Endothelial cell of umbilical vein (primary cell): Measurements from ENCODE around the gene NOD1. TPM values are rescaled to one million over a fixed set of nuclear protein-coding genes. Genes with fewer than 3 reads are reported as not detected.

Experiments used
- BruUV-seq: library from RNA; stranded (reverse); fragments of 400-500 nt; replicated peaks from 2 replicates; lab custom pipeline; 2021; lab: Mats Ljungman, UMichigan
- CTCF ChIA-PET: fragments of 300-600, 350-600 bp; sonication (Branson Sonifier 250); formaldehyde crosslinking; loops from one replicate; lab custom pipeline; 2021; ENCODE audit warnings: antibody characterized with exemption, inconsistent platforms; lab: Charles Lee
- POLR2A ChIA-PET: fragments of 300-600, 350-600 bp; sonication (Branson Sonifier 250); formaldehyde crosslinking; loops from one replicate; lab custom pipeline; 2021; ENCODE audit warnings: antibody characterized with exemption, inconsistent platforms; lab: Charles Lee
- DNase-seq: peaks from one replicate; pipeline ENCODE4 v3.0.0-alpha.2; 2011; ENCODE audit warnings: low read depth, low spot score
- FAIRE-seq: peaks from 2 replicates; lab custom pipeline; 2011; peaks lifted over from hg19 to GRCh38; lab: Jason Lieb, UNC
- H2AFZ ChIP-seq: 2 replicates; pipeline ENCODE4 v1.6.0; 2012; ENCODE audit warnings: low read depth, low read length, control low read depth, inconsistent platforms
- H3K27ac ChIP-seq: 2 replicates; pipeline ENCODE4 v1.5.1; 2011; ENCODE audit warnings: low read depth, mild to moderate bottlenecking, control low read depth, low read length, moderate library complexity; ENCODE audit not compliant: insufficient read depth
- H3K27me3 ChIP-seq, 2 experiments: 2 replicates each; pipeline versions ENCODE4 v1.6.0 to v1.6.1; 2011; ENCODE audit warnings: low read length in 2 of 2, mixed read lengths in 1 of 2; ENCODE audit not compliant: control insufficient read depth in 2 of 2, insufficient read depth in 2 of 2
- H3K36me3 ChIP-seq, 2 experiments: 2 replicates in 1 of 2; 3 replicates in 1 of 2; pipeline ENCODE4 v1.5.1; 2011; ENCODE audit warnings: low read length in 2 of 2, mild to moderate bottlenecking in 1 of 2, moderate library complexity in 1 of 2; ENCODE audit not compliant: control insufficient read depth in 2 of 2, insufficient read depth in 2 of 2; ENCODE audit errors: extremely low read depth in 1 of 2
- H3K4me1 ChIP-seq: 3 replicates; pipeline ENCODE4 v1.5.1; 2011; ENCODE audit warnings: mild to moderate bottlenecking, low read length; ENCODE audit not compliant: control insufficient read depth, insufficient read depth; ENCODE audit errors: extremely low read depth
- H3K4me2 ChIP-seq: 2 replicates; pipeline ENCODE4 v1.6.1; 2011; ENCODE audit warnings: low read length, control low read depth, mixed read lengths; ENCODE audit not compliant: insufficient read depth
- H3K4me3 ChIP-seq, 3 experiments: fragments of 200-600 bp in 1 of 3; sonication (generic), shearing (Covaris generic) in 1 of 3; replicated peaks in 1 of 3; 2 replicates each; pipeline ENCODE4 v1.5.1; 2011 to 2016; ENCODE audit warnings: control low read depth in 3 of 3, low read length in 3 of 3, mild to moderate bottlenecking in 2 of 3, inconsistent platforms in 1 of 3, low read depth in 1 of 3, moderate library complexity in 1 of 3; ENCODE audit not compliant: insufficient read depth in 1 of 3
- H3K79me2 ChIP-seq: 2 replicates; pipeline ENCODE4 v1.6.0; 2012; ENCODE audit warnings: low read length, inconsistent platforms; ENCODE audit not compliant: control insufficient read depth, insufficient read depth
- H3K9ac ChIP-seq: replicated peaks from 2 replicates; pipeline ENCODE3; 2011; ENCODE audit warnings: low read length, control low read depth; ENCODE audit not compliant: insufficient read depth; ENCODE audit errors: extremely low read depth
- H3K9me1 ChIP-seq: replicated peaks from 3 replicates; pipeline ENCODE4 v1.6.0; 2011; ENCODE audit warnings: mild to moderate bottlenecking, low read length; ENCODE audit not compliant: control insufficient read depth, insufficient read depth; ENCODE audit errors: extremely low read depth
- H3K9me3 ChIP-seq: replicated peaks from 2 replicates; pipeline ENCODE4 v1.5.1; 2012; ENCODE audit warnings: low read length, inconsistent platforms; ENCODE audit not compliant: control insufficient read depth, insufficient read depth
- H4K20me1 ChIP-seq: replicated peaks from 2 replicates; pipeline ENCODE3; 2011; ENCODE audit warnings: mild to moderate bottlenecking, low read length; ENCODE audit not compliant: control insufficient read depth, insufficient read depth; ENCODE audit errors: extremely low read depth
- CTCF ChIP-seq, 2 donors: IDR thresholded peaks; 1 replicate in 1 of 2; 2 replicates in 1 of 2; pipeline ENCODE4 v1.5.1; 2011; ENCODE audit warnings: low read length in 2 of 2, mild to moderate bottlenecking in 2 of 2, moderate library complexity in 2 of 2, control low read depth in 1 of 2, inconsistent platforms in 1 of 2, low read depth in 1 of 2; ENCODE audit not compliant: insufficient read depth in 1 of 2; ENCODE audit errors: extremely low read depth in 1 of 2
- EZH2 ChIP-seq: IDR thresholded peaks from 2 replicates; pipeline ENCODE4 v1.6.1; 2012; ENCODE audit warnings: borderline replicate concordance, low read depth, mild to moderate bottlenecking, moderate library complexity, low read length, inconsistent platforms; ENCODE audit not compliant: severe bottlenecking
- FOS ChIP-seq: IDR thresholded peaks from 2 replicates; pipeline ENCODE4 v1.6.1; 2011; ENCODE audit warnings: mild to moderate bottlenecking, low read length, moderate library complexity, borderline replicate concordance; ENCODE audit not compliant: insufficient read depth
- GATA2 ChIP-seq: IDR thresholded peaks from 2 replicates; pipeline ENCODE4 v1.7.0; 2011; ENCODE audit warnings: low read depth, mild to moderate bottlenecking, moderate library complexity, mixed read lengths, low read length; ENCODE audit not compliant: insufficient read length, insufficient read depth
- JUN ChIP-seq: IDR thresholded peaks from 2 replicates; pipeline ENCODE4 v1.6.1; 2011; ENCODE audit warnings: borderline replicate concordance, low read depth; ENCODE audit not compliant: insufficient read length, insufficient read depth
- MAX ChIP-seq: IDR thresholded peaks from 2 replicates; pipeline ENCODE4 v1.6.1; 2011; ENCODE audit not compliant: insufficient read depth, insufficient read length
- MYC ChIP-seq: IDR thresholded peaks from one replicate; pipeline ENCODE4 v1.6.1; 2011; ENCODE audit warnings: mild to moderate bottlenecking, low read depth, low read length
- POLR2A ChIP-seq: IDR thresholded peaks from 2 replicates; pipeline ENCODE4 v1.6.1; 2012; ENCODE audit warnings: low read depth, mild to moderate bottlenecking, control low read depth, low read length
- POLR2AphosphoS5 ChIP-seq: IDR thresholded peaks from 2 replicates; pipeline ENCODE4 v1.6.1; 2012; ENCODE audit warnings: low read depth, mild to moderate bottlenecking, control low read depth, low read length, moderate library complexity; ENCODE audit not compliant: insufficient read depth
- dilution Hi-C: fragments of 300-500 bp; cut with MboI; formaldehyde crosslinking; loops from one replicate; pipeline ENCODE4 v1.15.0; 2019; ENCODE audit warnings: low sequenced_read_pairs; ENCODE audit not compliant: extremely low pct_ligation_motif_present
- intact Hi-C: fragments of 100-400 bp; cut with micrococcal nuclease; formaldehyde crosslinking; loops from one replicate; pipeline ENCODE4 v1.10.0; 2022
- polyA plus RNA-seq, 4 experiments: library from polyadenylated mRNA; depleted of rRNA in 3 of 4; stranded (reverse) in 3 of 4; unstranded in 1 of 4; fragments of >200 nt; gene quantifications; 2 replicates each; pipeline versions ENCODE4 v1.2.1 to v1.2.3, GENCODE V29; 2011 to 2012; ENCODE audit warnings: missing spikeins in 1 of 4
- total RNA-seq: library from RNA; stranded (reverse); gene quantifications from 2 replicates; pipeline ENCODE4 v1.2.3, GENCODE V29; 2021

NOD1 gene
- total and polyA plus RNA-seq, 2 donors (not counting 3 experiments of a cell fraction or from before 2014, with no cell fraction given), result 22.1 to 39.2 TPM

DNA sequence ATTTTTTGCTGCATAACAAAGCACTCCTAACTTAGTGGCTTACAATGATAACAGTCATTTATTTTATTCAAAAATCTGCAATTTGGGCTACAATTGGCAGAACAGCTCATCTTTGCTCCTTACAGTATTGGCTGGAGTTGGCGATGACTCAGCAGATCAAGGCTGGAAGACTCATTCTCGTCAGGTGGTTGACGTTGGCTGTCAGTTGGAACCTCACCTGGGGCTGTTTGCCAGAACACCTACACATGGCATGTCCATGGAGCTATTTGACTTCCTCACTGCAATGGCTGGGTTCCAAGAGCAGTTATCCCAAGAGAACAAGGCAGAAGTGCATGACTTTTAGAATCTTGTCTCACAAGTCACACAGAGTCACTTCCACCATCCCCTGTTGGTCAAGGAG is 75.1 kb downstream of the NOD1 start:
- DNase-seq (no peak), FAIRE-seq (no peak)
- no peaks in the 10 kb centered on the region for H3K27me3 ChIP-seq
- BruUV-seq, result no TSS peak
- intact Hi-C loops (no loop called here), dilution Hi-C loops (no loop called here)
- no peaks in the 10 kb centered on the region for H3K36me3 ChIP-seq
- H3K4me1 ChIP-seq, result no peaks in the 10 kb centered on the region
- ChIA-PET CTCF (interaction anchor here (1.8 kb wide), 1 partner anchor 10 kb away, joined by 4 read pairs; no protein-coding TSS in a partner anchor), POLR2A (no interaction called here)
- H3K79me2 ChIP-seq, result no peaks in the 10 kb centered on the region
- no peaks in the 10 kb centered on the region for H3K9me3 ChIP-seq
- no peak overlapping the region for H2AFZ ChIP-seq
- H3K4me2 ChIP-seq, result no peak overlapping the region
- no peak overlapping the region for H3K27ac ChIP-seq
- H3K9ac ChIP-seq, result no peak overlapping the region
- TF ChIP-seq MYC, result no peak
- H4K20me1 ChIP-seq, result no peaks in the 10 kb centered on the region
- no peaks in the 10 kb centered on the region for H3K9me1 ChIP-seq
- H3K4me3 ChIP-seq, result no peak overlapping the region

GRCh38 chr7:30396389-30396788 is 82.2 kb downstream of the NOD1 start:
- POLR2A ChIA-PET, result no interaction called here
- peak; percentile 6 for DNase-seq

More at GRCh38 chr7:30396389-30396788, 82.2 kb downstream of the NOD1 start:
- intact Hi-C loops, result no loop called here
- H3K27me3 ChIP-seq, result no peaks in the 10 kb centered on the region
- H3K27ac ChIP-seq, result no peak overlapping the region
- dilution Hi-C loops, result no loop called here
- H3K4me2 ChIP-seq, result no peak overlapping the region
- no peaks in the 10 kb centered on the region for H3K4me1 ChIP-seq
- H3K4me3 ChIP-seq, result no peak overlapping the region
- no peaks in the 10 kb centered on the region for H4K20me1 ChIP-seq
- no peak overlapping the region for H3K9ac ChIP-seq
- H3K9me1 ChIP-seq, result peaks cover 3% of the 10 kb centered on the region
- CTCF ChIA-PET, result interaction anchor here (0.6 to 1.8 kb wide), 8 partner anchors 8 to 443 kb away, joined by 3 to 9 read pairs (median 4); no protein-coding TSS in a partner anchor
- no peak overlapping the region for H2AFZ ChIP-seq
- H3K9me3 ChIP-seq, result no peaks in the 10 kb centered on the region
- FAIRE-seq, result peak; percentile 18
- H3K36me3 ChIP-seq, result no peaks in the 10 kb centered on the region
- TF ChIP-seq MAX, result no peak
- TF ChIP-seq JUN, result no peak
- no peak for TF ChIP-seq EZH2
- TF ChIP-seq POLR2AphosphoS5, result no peak
- no peak for TF ChIP-seq GATA2
- TF ChIP-seq FOS, result no peak
- TF ChIP-seq CTCF (IDR thresholded peaks at IDR 0.05; ENCODE audit: extremely low read depth in 1 of 2, insufficient read depth in 1 of 2, low read depth in 1 of 2, low read length in 2 of 2), result no peak
- TF ChIP-seq POLR2A, result no peak
- no peak for TF ChIP-seq MYC
- H3K79me2 ChIP-seq, result no peaks in the 10 kb centered on the region
- BruUV-seq, result no TSS peak
